GM06990 (cell line): ENCODE data around the gene SLC25A17.
A peak's percentile ranks its signal among the peaks of the same experiment; 100 is the strongest.
"Not testable (repeated sequence)": the region's sequence is repeated elsewhere in the genome, so short reads cannot be mapped to it uniquely, and the experiment has no call there.

Source experiments
- DNase-seq: peaks from one replicate; pipeline ENCODE4 v3.0.0-alpha.2; 2011; ENCODE audit not compliant: insufficient read length; ENCODE audit errors: extremely low read depth
- H3K27me3 ChIP-seq: replicated peaks from 2 replicates; pipeline ENCODE4 v1.6.0; 2011; ENCODE audit warnings: low read length; ENCODE audit not compliant: control insufficient read depth, insufficient read depth
- H3K36me3 ChIP-seq: 2 replicates; pipeline ENCODE4 v1.5.1; 2011; ENCODE audit warnings: low read length; ENCODE audit not compliant: control insufficient read depth, insufficient read depth
- H3K4me3 ChIP-seq: replicated peaks from 2 replicates; pipeline ENCODE4 v1.5.1; 2011; ENCODE audit warnings: low read depth, mild to moderate bottlenecking, control low read depth, low read length
- TF ChIP-seq, protein P1 (sequence below): IDR thresholded peaks from 2 replicates; pipeline ENCODE4 v1.5.1; 2011; ENCODE audit warnings: low read length, control low read depth, mild to moderate bottlenecking, inconsistent platforms; ENCODE audit not compliant: insufficient read depth, poor library complexity, severe bottlenecking

The SLC25A17 gene, protein sequence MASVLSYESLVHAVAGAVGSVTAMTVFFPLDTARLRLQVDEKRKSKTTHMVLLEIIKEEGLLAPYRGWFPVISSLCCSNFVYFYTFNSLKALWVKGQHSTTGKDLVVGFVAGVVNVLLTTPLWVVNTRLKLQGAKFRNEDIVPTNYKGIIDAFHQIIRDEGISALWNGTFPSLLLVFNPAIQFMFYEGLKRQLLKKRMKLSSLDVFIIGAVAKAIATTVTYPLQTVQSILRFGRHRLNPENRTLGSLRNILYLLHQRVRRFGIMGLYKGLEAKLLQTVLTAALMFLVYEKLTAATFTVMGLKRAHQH

DNA sequence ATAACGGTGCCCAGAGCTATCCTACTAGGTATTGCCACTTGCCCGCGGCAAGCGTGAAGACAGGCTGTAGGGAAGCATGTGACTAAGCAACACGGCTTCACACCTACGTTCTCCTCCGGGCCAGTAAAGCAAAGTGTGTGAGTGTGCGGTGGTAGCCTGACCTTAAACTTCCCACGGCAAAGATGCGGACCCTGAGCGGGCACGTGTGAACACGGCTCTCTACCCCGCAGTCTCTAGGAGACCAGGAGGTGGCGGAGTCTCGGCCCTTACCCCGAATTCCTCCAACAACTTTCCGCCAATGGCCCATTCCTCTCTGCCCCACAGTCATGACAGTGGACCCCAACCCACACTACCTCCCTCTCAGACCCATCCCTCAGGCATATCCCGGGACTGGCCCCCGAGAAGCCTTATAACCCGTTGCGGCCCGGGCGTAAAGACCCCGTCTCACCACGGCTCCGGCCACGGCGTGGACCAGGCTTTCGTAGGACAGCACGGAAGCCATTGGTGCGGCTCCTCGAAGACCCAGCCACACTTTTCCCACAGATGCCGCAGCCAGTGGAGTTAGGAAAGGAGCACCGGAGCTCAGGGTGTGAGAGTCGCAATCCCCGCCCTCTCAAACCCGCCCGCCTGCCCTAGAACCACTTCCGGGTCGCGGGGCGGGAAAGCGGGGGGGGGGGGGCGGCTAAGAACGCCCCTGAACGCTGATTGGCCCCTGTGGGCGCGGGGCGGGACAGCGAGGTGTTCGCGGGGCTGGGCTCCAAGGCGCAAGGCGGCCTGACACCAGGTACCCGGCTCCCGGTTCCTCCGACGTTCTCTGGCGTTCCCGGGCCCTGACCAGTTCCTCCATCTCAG, at the start of gene SLC25A17:
Gene SLC25A17, minus strand, starts transcription at position 600 of the 852 bp plus-strand sequence. Its CDS starts 98 bp downstream, at position 502.
- DNase-seq = peak; percentile 88
- Histone ChIP-seq H3K4me3 (peak within 1 kb of the TSS; percentile 84), H3K27me3 (no peaks in the 10 kb centered on the region), H3K36me3 (peaks cover 4% of the 10 kb centered on the region; the same call in 1 of the 2 replicates)
- TF ChIP-seq, protein P1, sequence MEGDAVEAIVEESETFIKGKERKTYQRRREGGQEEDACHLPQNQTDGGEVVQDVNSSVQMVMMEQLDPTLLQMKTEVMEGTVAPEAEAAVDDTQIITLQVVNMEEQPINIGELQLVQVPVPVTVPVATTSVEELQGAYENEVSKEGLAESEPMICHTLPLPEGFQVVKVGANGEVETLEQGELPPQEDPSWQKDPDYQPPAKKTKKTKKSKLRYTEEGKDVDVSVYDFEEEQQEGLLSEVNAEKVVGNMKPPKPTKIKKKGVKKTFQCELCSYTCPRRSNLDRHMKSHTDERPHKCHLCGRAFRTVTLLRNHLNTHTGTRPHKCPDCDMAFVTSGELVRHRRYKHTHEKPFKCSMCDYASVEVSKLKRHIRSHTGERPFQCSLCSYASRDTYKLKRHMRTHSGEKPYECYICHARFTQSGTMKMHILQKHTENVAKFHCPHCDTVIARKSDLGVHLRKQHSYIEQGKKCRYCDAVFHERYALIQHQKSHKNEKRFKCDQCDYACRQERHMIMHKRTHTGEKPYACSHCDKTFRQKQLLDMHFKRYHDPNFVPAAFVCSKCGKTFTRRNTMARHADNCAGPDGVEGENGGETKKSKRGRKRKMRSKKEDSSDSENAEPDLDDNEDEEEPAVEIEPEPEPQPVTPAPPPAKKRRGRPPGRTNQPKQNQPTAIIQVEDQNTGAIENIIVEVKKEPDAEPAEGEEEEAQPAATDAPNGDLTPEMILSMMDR = peak; percentile 52

DNA sequence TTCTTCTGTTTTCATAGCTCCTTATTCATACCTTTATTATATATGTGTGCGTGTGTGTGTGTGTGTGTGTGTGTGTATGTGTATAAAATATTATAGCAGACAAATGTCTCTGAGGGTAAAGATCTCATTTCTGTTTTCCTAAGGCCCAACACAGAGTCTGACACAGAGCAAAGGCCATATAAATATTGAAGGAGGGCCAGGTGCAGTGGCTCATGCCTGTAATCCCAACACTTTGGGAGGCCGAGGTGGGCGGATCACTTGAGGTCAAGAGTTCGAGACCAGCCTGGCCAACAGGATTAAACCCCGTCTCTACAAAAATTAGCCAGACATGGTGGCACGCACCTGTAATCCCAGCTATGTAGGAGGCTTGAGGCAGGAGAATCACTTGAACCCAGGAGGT, 49.2 kb upstream of the SLC25A17 start:
- not testable (repeated sequence) for H3K36me3 ChIP-seq, DNase-seq, H3K27me3 ChIP-seq, H3K4me3 ChIP-seq

DNA sequence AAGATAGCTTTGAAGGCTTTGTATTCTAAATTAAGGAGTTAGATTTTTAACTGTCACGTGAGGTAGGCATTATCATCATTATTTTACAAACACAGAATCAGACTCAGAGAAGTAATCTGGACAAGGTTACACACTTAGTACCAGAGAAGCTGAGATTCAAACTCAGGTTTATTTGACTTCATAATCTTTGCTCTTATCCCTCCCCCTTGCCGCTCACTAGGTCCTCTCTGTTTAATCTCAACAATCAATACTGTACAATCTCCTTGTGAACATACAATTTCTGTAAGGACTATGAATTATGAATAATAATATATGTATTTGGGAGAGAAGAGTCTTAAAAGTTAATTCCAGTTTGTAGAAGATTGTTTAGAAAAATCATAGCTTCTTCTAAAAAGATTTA, 48.0 kb upstream of the SLC25A17 start:
- no peaks in the 10 kb centered on the region; the same call in 1 of the 2 replicates for H3K36me3 ChIP-seq
- no peak for DNase-seq
- H3K27me3 ChIP-seq = no peaks in the 10 kb centered on the region
- TF ChIP-seq, protein P1 = no peak
- H3K4me3 ChIP-seq = no peak overlapping the region

DNA sequence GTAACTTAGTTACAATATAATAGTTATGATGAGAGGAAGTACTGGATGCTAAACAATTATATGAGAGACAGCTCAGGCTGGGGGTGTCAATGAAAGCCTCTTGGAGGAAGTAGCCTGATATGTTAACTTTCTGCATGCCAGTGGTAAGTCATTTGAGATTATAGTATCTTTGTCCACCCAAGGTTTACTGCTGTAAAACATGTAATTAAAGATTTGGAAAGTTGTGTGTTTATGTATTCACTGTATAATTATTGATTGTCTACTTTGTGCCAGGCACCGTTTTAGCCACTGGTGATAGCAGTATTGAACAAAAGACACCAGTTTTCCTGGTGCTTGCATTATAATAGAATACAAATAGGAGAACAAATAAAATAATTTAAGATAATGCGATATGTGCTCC, 43.4 kb upstream of the SLC25A17 start:
- H3K27me3 ChIP-seq = no peaks in the 10 kb centered on the region
- H3K36me3 ChIP-seq = no peaks in the 10 kb centered on the region; the same call in none of the 2 replicates
- DNase-seq = no peak
- TF ChIP-seq, protein P1 = no peak
- no peak overlapping the region for H3K4me3 ChIP-seq

DNA sequence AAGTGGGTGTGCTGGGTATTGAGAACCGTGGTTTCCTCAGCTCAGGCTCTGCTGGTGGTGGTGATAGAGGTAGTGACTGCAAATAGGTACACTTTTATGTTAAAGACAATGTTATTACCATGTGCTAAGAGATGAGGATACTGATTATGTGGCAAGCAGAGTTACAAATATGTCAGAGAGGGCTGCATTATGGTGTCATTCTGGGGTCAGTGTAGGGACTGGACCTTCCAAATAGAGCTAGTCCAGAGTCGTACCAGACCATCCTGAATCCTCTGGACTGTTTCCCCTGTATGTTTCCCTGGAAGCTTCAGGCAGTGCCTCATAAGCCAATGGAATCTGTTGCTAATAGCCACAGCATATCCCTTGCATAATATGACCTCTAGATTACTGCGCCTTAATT, 42.9 kb upstream of the SLC25A17 start, which contains the start of gene DNAJB7:
Gene DNAJB7, minus strand, starts transcription at position 101 of the 400 bp plus-strand sequence. CDS start 119 bp downstream, outside the sequence.
- H3K36me3 ChIP-seq = no peaks in the 10 kb centered on the region; the same call in none of the 2 replicates
- no peak within 1 kb of the TSS for H3K4me3 ChIP-seq
- H3K27me3 ChIP-seq = no peaks in the 10 kb centered on the region
- no peak for DNase-seq
- TF ChIP-seq, protein P1 = no peak
